NT2/D1 (cell line): ENCODE results near the gene STK38L.

ENCODE experiments used
- DNase-seq: peaks from one replicate; pipeline ENCODE4 v3.0.0-alpha.2; 2011; ENCODE audit warnings: low read depth, low spot score
- H3K27me3 ChIP-seq: 2 replicates; pipeline ENCODE4 v1.6.0; 2011; ENCODE audit warnings: mild to moderate bottlenecking; ENCODE audit not compliant: insufficient read length, insufficient read depth
- H3K36me3 ChIP-seq: 2 replicates; pipeline ENCODE4 v1.6.1; 2011; ENCODE audit warnings: mild to moderate bottlenecking, low read length, mixed read lengths; ENCODE audit not compliant: insufficient read depth, insufficient read length
- H3K4me1 ChIP-seq: 2 replicates; pipeline ENCODE4 v1.5.1; 2011; ENCODE audit not compliant: insufficient read depth, insufficient read length
- H3K4me3 ChIP-seq: 2 replicates; pipeline ENCODE4 v1.5.1; 2011; ENCODE audit warnings: low read depth; ENCODE audit not compliant: insufficient read length
- H3K9ac ChIP-seq: 2 replicates; pipeline ENCODE4 v1.6.0; 2011; ENCODE audit warnings: low read depth; ENCODE audit not compliant: insufficient read length
- H3K9me3 ChIP-seq: 2 replicates; pipeline ENCODE4 v1.5.1; 2011; ENCODE audit warnings: mild to moderate bottlenecking, low read length; ENCODE audit not compliant: insufficient read depth
- SUZ12 ChIP-seq: IDR thresholded peaks from 2 replicates; pipeline ENCODE4 v1.6.1; 2011; ENCODE audit not compliant: insufficient read length, insufficient read depth; ENCODE audit errors: extremely low read depth
- YY1 ChIP-seq: IDR thresholded peaks from 2 replicates; pipeline ENCODE4 v1.6.1; 2011; ENCODE audit not compliant: insufficient read length, insufficient read depth
- ZNF274 ChIP-seq: IDR thresholded peaks from 2 replicates; pipeline ENCODE4 v1.6.1; 2011; ENCODE audit warnings: mild to moderate bottlenecking, low read depth, low read length

STK38L gene

DNA sequence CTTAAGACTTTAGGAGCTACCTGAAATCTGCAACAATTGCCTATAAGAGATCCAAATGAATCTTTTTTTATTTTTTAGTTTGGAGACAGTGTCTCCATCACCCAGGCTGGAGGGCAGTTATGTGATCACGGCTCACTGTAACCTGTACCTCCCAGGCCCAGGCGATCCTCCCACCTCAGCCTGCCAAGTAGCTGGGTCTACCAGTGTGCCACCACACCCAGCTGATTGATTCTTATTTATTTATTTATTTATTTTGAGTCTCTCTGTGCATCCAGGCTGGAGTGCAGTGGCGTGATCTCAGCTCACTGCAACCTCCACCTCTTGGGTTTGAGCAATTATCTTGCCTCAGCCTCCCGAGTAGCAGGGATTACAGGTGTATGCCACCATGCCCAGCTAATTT lies 26.1 kb downstream of the STK38L start:
- DNase-seq = no peak
- TF ChIP-seq SUZ12 (no peak), ZNF274 (no peak), YY1 (no peak)
- Histone ChIP-seq H3K27me3 (no peaks in the 10 kb centered on the region), H3K4me3 (no peak overlapping the region), H3K9me3 (no peaks in the 10 kb centered on the region), H3K9ac (no peak overlapping the region), H3K4me1 (no peaks in the 10 kb centered on the region), H3K36me3 (peaks cover 3% of the 10 kb centered on the region)

- H3K9me3 ChIP-seq = no peaks in the 10 kb centered on the region
- H3K4me3 ChIP-seq = no peak overlapping the region
- H3K36me3 ChIP-seq = peaks cover 3% of the 10 kb centered on the region
- no peaks in the 10 kb centered on the region for H3K4me1 ChIP-seq
- no peaks in the 10 kb centered on the region for H3K27me3 ChIP-seq
- TF ChIP-seq ZNF274 (no peak), SUZ12 (no peak), YY1 (no peak)
- H3K9ac ChIP-seq = no peak overlapping the region
- DNase-seq = no peak
These were observed 27.1 kb downstream of the STK38L start for GRCh38 chr12:27271206-27271605.

DNA sequence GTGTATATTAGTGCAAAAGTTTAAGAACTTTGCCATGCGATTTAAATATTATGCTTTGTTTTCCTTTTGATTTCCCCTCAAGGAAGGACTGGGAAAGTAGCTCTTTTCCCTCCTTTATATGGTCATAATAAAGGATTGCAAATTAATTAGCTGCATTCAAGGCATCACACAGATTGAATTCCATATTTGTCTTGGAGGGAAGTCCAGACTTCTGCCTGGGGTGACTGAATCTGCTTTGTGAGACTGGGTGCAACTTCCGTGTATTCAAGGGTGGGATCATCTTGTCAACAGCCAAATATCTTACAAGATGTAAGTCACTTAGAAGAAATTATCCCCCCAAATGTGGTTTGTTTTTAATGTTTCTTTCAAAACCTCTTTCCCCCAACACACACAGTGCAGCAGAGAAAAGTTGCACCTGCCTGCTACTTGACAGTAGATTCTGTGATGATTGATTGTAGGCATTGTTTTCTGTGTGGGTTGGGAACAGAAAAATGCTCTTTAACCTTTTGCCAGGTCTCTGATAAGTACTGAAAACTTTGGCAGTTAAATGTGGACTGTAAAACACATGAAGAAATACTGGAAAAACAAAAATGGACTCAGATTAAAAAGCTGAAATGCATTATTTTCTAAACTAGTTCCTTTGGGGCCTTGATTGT lies 28.4 kb downstream of the STK38L start:
- Histone ChIP-seq H3K9me3 (no peaks in the 10 kb centered on the region), H3K36me3 (peaks cover 3% of the 10 kb centered on the region), H3K27me3 (no peaks in the 10 kb centered on the region), H3K4me1 (no peaks in the 10 kb centered on the region), H3K9ac (no peak overlapping the region), H3K4me3 (no peak overlapping the region)
- no peak for DNase-seq
- TF ChIP-seq ZNF274 (no peak), SUZ12 (no peak), YY1 (no peak)

GRCh38 chr12:27273114-27273513 lies 29.0 kb downstream of the STK38L start:
- no peaks in the 10 kb centered on the region for H3K4me1 ChIP-seq

DNA sequence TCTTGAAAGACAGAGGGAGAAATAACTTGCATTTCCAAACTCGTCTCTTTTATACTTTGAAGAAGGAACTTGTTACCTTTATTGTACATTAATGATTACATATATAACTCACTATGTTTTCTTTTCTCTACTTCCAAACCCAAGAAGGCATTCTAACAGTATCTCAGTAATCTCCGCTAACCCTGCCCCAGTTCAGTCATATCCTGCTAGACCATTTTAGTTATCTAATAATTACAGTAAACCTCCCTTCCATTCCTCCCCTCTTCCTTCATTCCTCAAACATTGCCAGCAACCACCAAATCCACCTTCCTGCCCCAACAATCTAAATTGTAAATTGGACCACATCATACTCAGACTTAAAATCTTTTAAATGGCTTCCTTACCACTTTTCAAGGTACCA lies 30.6 kb downstream of the STK38L start:
- no peaks in the 10 kb centered on the region for H3K4me1 ChIP-seq
- no peak overlapping the region for H3K9ac ChIP-seq
- no peaks in the 10 kb centered on the region for H3K27me3 ChIP-seq
- DNase-seq = no peak
- no peak for TF ChIP-seq ZNF274
- no peak for TF ChIP-seq SUZ12
- TF ChIP-seq YY1 = no peak
- H3K4me3 ChIP-seq = no peak overlapping the region
- H3K36me3 ChIP-seq = peaks cover 3% of the 10 kb centered on the region
- no peaks in the 10 kb centered on the region for H3K9me3 ChIP-seq

More at GRCh38 chr12:27273114-27273513, 29.0 kb downstream of the STK38L start:
- no peak for DNase-seq
- Histone ChIP-seq H3K36me3 (peaks cover 3% of the 10 kb centered on the region), H3K4me3 (no peak overlapping the region), H3K9ac (no peak overlapping the region), H3K9me3 (no peaks in the 10 kb centered on the region), H3K27me3 (no peaks in the 10 kb centered on the region)
- TF ChIP-seq ZNF274 (no peak), SUZ12 (no peak), YY1 (no peak)

DNA sequence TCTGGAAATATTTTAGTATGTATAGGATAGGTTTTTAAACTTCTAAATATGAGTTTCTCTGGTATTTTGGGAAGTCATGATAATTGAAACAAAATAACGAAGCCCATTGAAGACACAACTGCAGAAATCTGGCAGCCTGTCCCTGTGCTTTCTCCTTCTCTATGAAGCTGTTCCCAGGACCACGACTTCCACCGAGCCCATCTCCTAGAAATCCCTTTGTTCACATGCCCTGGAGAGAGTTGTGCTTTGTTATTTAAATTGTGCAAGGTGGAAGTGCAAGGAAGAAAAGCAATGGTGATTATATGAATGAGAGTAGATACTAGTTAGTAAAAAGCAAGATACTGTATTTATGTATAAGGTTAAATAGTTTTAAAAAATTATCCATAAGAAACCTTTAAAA lies 32.2 kb downstream of the STK38L start:
- Histone ChIP-seq H3K9ac (no peak overlapping the region), H3K36me3 (peaks cover 2% of the 10 kb centered on the region), H3K27me3 (no peaks in the 10 kb centered on the region), H3K4me3 (no peak overlapping the region), H3K9me3 (no peaks in the 10 kb centered on the region), H3K4me1 (no peaks in the 10 kb centered on the region)
- TF ChIP-seq SUZ12 (no peak), ZNF274 (no peak), YY1 (no peak)
- peak; percentile 85 for DNase-seq

- Histone ChIP-seq H3K4me3 (no peak overlapping the region), H3K4me1 (no peaks in the 10 kb centered on the region), H3K9me3 (no peaks in the 10 kb centered on the region), H3K27me3 (no peaks in the 10 kb centered on the region), H3K36me3 (peaks cover 2% of the 10 kb centered on the region), H3K9ac (no peak overlapping the region)
- no peak for DNase-seq
- TF ChIP-seq ZNF274 = no peak
- no peak for TF ChIP-seq SUZ12
- TF ChIP-seq YY1 = no peak
These were observed 33.8 kb downstream of the STK38L start for GRCh38 chr12:27277846-27278260.

GRCh38 chr12:27279826-27280225 lies 35.7 kb downstream of the STK38L start:
- Histone ChIP-seq H3K9ac (no peak overlapping the region), H3K9me3 (no peaks in the 10 kb centered on the region), H3K36me3 (peaks cover 2% of the 10 kb centered on the region), H3K4me3 (no peak overlapping the region), H3K4me1 (no peaks in the 10 kb centered on the region), H3K27me3 (no peaks in the 10 kb centered on the region)
- TF ChIP-seq ZNF274 (no peak), SUZ12 (no peak), YY1 (no peak)
- no peak for DNase-seq
